SU-DHL-6 (cell line): ENCODE data around the gene MED10.

Source experiments
- H2AFZ ChIP-seq: fragments of 200-600 bp; sonication (generic); 2 replicates; pipeline ENCODE4 v1.6.1; 2014; ENCODE audit warnings: low read depth, mild to moderate bottlenecking, moderate library complexity, mixed read lengths, antibody characterized with exemption, low read length; ENCODE audit not compliant: severe bottlenecking
- H3F3A ChIP-seq: fragments of 200-600 bp; shearing (Covaris generic); 2 replicates; pipeline ENCODE4 v1.6.0; 2016; ENCODE audit warnings: antibody characterized with exemption, mild to moderate bottlenecking; ENCODE audit not compliant: insufficient read depth
- H3K27ac ChIP-seq: fragments of 200-600 bp; sonication (generic); 2 replicates; pipeline ENCODE4 v1.5.1; 2016; ENCODE audit warnings: low read depth, mild to moderate bottlenecking, low read length, moderate library complexity, mixed read lengths
- H3K27me3 ChIP-seq: fragments of 200-600 bp; sonication (generic), shearing (Covaris generic); 2 replicates; pipeline ENCODE4 v1.6.0; 2014; ENCODE audit warnings: mild to moderate bottlenecking, low read length
- H3K36me3 ChIP-seq: fragments of 200-600 bp; sonication (generic); 2 replicates; pipeline ENCODE4 v1.6.1; 2014; ENCODE audit warnings: mild to moderate bottlenecking, low read length, mixed read lengths
- H3K4me2 ChIP-seq: fragments of 300-600, 200-600 bp; shearing (Covaris generic), sonication (generic); 2 replicates; pipeline ENCODE4 v1.6.0; 2014; ENCODE audit warnings: low read length, low read depth, mild to moderate bottlenecking; ENCODE audit not compliant: poor library complexity, severe bottlenecking
- H3K4me3 ChIP-seq: fragments of 200-600 bp; sonication (generic); 2 replicates; pipeline ENCODE4 v1.5.1; 2014; ENCODE audit warnings: antibody characterized with exemption, low read length, mild to moderate bottlenecking, mixed read lengths; ENCODE audit not compliant: insufficient read depth, poor library complexity, severe bottlenecking
- H3K79me2 ChIP-seq: fragments of 200-600 bp; sonication (generic); 2 replicates; pipeline ENCODE4 v1.6.1; 2014; ENCODE audit warnings: mild to moderate bottlenecking, low read length, moderate library complexity; ENCODE audit not compliant: insufficient read depth
- H3K9ac ChIP-seq: fragments of 200-600 bp; sonication (generic); 2 replicates; pipeline ENCODE4 v1.7.0; 2014; ENCODE audit warnings: mild to moderate bottlenecking, low read length
- H3K9me2 ChIP-seq: fragments of 200-600 bp; sonication (generic); replicated peaks from 2 replicates; pipeline ENCODE4 v1.6.1; 2014; ENCODE audit warnings: low read length; ENCODE audit not compliant: insufficient read depth
- H3K9me3 ChIP-seq: fragments of 200-600 bp; sonication (generic); 2 replicates; pipeline ENCODE4 v1.6.1; 2014; ENCODE audit warnings: low read length, mixed read lengths; ENCODE audit not compliant: insufficient read depth
- H4K20me1 ChIP-seq: fragments of 200-600 bp; sonication (generic); 2 replicates; pipeline ENCODE4 v1.6.1; 2014; ENCODE audit warnings: low read depth, mild to moderate bottlenecking, antibody characterized with exemption, low read length, moderate library complexity, mixed read lengths
- CTCF ChIP-seq: fragments of 200-600 bp; sonication (generic); IDR thresholded peaks from one replicate; pipeline ENCODE4 v1.5.1; 2017; ENCODE audit warnings: antibody characterized with exemption, mild to moderate bottlenecking, low read length, moderate library complexity; ENCODE audit not compliant: insufficient read depth, poor library complexity, severe bottlenecking
- EZH2phosphoT487 ChIP-seq: fragments of 200-600 bp; sonication (generic), shearing (Covaris generic); conservative IDR thresholded peaks from 2 replicates; pipeline ENCODE4 v1.6.1; 2018; ENCODE audit warnings: mild to moderate bottlenecking, antibody characterized with exemption, low read length, moderate library complexity, mixed read lengths

MED10 gene

GRCh38 chr5:6338871-6339270 lies 39.5 kb downstream of the MED10 start:
- Histone ChIP-seq H4K20me1 (no peaks in the 10 kb centered on the region), H3K27me3 (no peaks in the 10 kb centered on the region), H3K27ac (no peak overlapping the region), H3K9ac (no peak overlapping the region), H3K4me2 (no peak overlapping the region), H3F3A (no peaks in the 10 kb centered on the region), H3K9me3 (no peaks in the 10 kb centered on the region), H2AFZ (no peak overlapping the region), H3K9me2 (no peaks in the 10 kb centered on the region), H3K79me2 (no peaks in the 10 kb centered on the region), H3K4me3 (no peak overlapping the region), H3K36me3 (no peaks in the 10 kb centered on the region)
- TF ChIP-seq EZH2phosphoT487 (no peak), CTCF (no peak)

- Histone ChIP-seq H3K4me2 (no peak overlapping the region), H4K20me1 (no peaks in the 10 kb centered on the region), H3F3A (no peaks in the 10 kb centered on the region), H3K79me2 (no peaks in the 10 kb centered on the region), H3K36me3 (no peaks in the 10 kb centered on the region), H3K27ac (no peak overlapping the region), H3K4me3 (no peak overlapping the region), H3K9ac (no peak overlapping the region), H3K9me3 (no peaks in the 10 kb centered on the region), H2AFZ (no peak overlapping the region), H3K27me3 (no peaks in the 10 kb centered on the region), H3K9me2 (no peaks in the 10 kb centered on the region)
- TF ChIP-seq CTCF (no peak), EZH2phosphoT487 (no peak)
Observed at GRCh38 chr5:6338135-6338534, 40.2 kb downstream of the MED10 start.

- Histone ChIP-seq H3K79me2 (no peaks in the 10 kb centered on the region), H3K27me3 (no peaks in the 10 kb centered on the region), H3K4me2 (no peak overlapping the region), H3K9me3 (peaks cover 3% of the 10 kb centered on the region; the same call in 1 of the 2 replicates), H3K4me3 (no peak overlapping the region), H3K9ac (no peak overlapping the region), H4K20me1 (no peaks in the 10 kb centered on the region), H3K9me2 (no peaks in the 10 kb centered on the region), H3K36me3 (no peaks in the 10 kb centered on the region), H3F3A (no peaks in the 10 kb centered on the region), H2AFZ (no peak overlapping the region), H3K27ac (no peak overlapping the region)
- no peak for TF ChIP-seq CTCF
- TF ChIP-seq EZH2phosphoT487, result no peak
Observed at GRCh38 chr5:6333182-6333905, 45.0 kb downstream of the MED10 start.
